ENCODE measurements around the gene DAB2IP.
A peak's percentile ranks its signal among the peaks of the same experiment; 100 is the strongest.
"Not testable (repeated sequence)": the region's sequence is repeated elsewhere in the genome, so short reads cannot be mapped to it uniquely, and the experiment has no call there.

The DAB2IP gene

DNA sequence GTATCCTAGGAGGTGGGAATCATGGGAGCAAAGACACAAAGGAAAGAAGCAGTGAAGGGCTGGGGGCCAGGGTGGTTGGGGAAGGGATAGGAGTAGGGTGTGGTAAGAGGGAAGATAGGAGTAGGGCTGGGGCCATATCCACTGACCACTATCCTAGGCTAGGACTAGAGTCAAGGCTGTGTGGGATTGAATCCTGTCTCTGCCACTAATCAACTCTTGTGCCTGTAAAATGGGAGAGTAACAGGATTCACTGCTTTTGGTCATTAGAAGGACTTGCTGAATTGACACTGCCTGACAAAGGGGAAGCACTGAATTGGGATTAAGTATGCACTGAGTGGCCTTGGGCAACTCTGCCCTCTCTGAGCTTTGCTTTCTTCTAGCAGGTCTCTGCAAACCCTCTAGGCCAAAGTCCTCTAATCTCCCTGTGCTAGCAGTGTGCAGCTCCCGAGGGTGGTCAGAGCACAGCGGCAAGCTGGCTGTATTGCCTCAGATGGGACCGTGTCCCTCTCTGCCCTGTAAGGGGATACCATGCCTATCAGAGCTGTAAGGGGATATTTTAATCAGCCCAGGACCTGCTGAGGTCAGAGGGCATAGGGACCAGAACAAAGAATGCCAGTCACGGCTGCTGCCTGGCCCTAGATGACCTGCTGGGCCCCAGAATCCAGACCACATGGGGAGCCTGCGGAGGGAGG is 12.4 kb upstream of the DAB2IP start:
- TF ChIP-seq CTCF (IDR thresholded peaks at IDR 0.05) = no peak

GRCh38 chr9:121639619-121640018 is 11.8 kb upstream of the DAB2IP start:
- Histone ChIP-seq H3K4me3 (no peak overlapping the region), H3K27ac (no peak overlapping the region)
- TF ChIP-seq CTCF (IDR thresholded peaks at IDR 0.05) = no peak
- no peak for DNase-seq (ENCODE audit: low spot score)

More for the DNA sequence above, 12.4 kb upstream of the DAB2IP start:
- H3K27ac ChIP-seq = no peak overlapping the region
- DNase-seq (ENCODE audit: low spot score) = no peak
- no peak overlapping the region for H3K4me3 ChIP-seq

GRCh38 chr9:121640076-121640475 is 11.4 kb upstream of the DAB2IP start:
- no peak for DNase-seq (ENCODE audit: low spot score)
- no peak overlapping the region for H3K4me3 ChIP-seq

DNA sequence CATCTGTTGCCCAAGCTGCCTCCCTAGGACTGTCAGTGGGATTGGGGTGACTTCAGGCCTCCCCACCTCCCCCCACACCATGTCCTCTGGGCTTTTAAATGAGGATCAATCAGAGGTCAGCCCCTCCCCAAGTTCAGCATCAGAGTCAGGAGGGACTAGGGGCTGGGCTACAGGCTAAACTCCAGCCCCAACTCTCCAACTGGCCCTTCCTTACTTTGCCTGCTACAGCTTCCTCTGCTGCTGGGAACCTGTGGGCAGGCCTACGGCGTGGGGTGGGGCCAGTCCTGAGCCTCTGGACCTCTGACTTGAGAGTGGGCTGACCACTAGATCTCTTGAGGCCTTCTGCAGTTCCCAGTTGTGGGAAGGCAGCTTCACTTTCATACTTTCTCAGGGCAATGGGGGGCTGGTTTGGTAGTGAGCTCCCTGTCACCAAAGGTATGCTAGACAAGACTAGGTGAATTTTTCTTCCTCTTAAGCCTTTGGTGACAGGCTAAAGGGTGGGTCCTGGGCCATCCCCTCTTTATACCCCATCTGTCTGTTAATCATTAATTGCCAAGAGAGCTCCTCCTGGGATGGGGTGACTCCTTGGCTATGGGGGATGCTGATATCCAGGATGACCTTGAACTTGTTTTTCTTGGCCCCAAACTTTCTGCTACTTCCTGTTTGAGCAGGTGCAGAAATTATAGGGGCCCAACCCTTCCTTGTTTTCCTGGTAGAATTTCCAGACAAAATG is 10.8 kb upstream of the DAB2IP start:
- TF ChIP-seq CTCF (IDR thresholded peaks at IDR 0.05) = no peak
- Histone ChIP-seq H3K4me3 (no peak overlapping the region), H3K27ac (peak overlapping the region in 1 of 2 donors; percentile 32)
- no peak for DNase-seq (ENCODE audit: low spot score)

More at GRCh38 chr9:121640076-121640475, 11.4 kb upstream of the DAB2IP start:
- TF ChIP-seq CTCF (IDR thresholded peaks at IDR 0.05) = no peak
- H3K27ac ChIP-seq = peak overlapping the region in 1 of 2 donors; percentile 32

DNA sequence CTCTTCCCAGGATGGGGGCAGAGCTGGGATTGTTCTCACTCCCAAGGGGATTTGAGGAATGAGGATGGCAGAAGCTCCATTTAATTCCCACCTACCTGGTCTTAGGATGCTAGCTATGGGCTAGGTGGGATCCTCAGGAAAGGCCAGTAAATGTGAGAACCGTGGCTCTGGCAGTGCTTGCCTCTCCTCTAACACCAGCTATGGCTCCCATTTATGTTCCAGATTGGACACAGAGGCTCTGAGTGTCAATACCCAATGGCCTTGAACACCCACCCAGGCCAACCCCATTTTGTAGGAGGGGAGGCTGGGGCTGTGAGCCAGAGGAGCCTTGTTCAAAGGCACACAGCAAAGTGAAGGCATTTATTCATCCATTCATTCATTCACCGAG is 10.2 kb upstream of the DAB2IP start:
- no peak for TF ChIP-seq CTCF (IDR thresholded peaks at IDR 0.05)
- no peak for DNase-seq (ENCODE audit: low spot score)
- Histone ChIP-seq H3K27ac (no peak overlapping the region), H3K4me3 (no peak overlapping the region)

- no peak overlapping the region for H3K27ac ChIP-seq
- H3K4me3 ChIP-seq = no peak overlapping the region
- no peak for TF ChIP-seq CTCF (IDR thresholded peaks at IDR 0.05)
- no peak for DNase-seq (ENCODE audit: low spot score)
These were observed 8.7 kb upstream of the DAB2IP start for GRCh38 chr9:121642758-121643157.

DNA sequence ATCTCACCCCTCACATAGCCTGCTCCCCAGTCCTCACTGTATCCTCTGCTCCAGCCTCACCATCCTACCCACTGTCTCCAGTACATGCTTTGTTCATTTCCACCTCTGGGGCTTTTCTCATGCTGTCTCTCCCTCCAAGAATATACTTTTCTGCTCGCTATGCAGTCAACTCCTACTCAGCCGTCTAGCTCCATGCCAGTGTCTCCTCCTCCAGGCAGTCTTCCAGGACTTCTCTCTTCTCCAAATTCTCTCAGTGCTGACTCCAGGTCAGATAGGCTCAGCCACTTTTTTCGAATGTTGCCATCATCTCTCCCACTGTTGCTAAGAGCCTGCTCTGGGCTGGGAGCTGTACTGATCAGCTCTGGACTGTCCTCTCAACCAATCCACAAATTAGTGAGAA is 8.0 kb upstream of the DAB2IP start:
- DNase-seq (ENCODE audit: low spot score) = no peak
- Histone ChIP-seq H3K4me3 (no peak overlapping the region), H3K27ac (no peak overlapping the region)
- TF ChIP-seq CTCF (IDR thresholded peaks at IDR 0.05) = no peak

- not testable (repeated sequence) for H3K4me3 ChIP-seq; DNase-seq (ENCODE audit: low spot score); H3K27ac ChIP-seq
These were observed 7.4 kb upstream of the DAB2IP start for GRCh38 chr9:121644040-121644439.

All from coronary artery (tissue), 2 donors.